GM19351 (cell line): ENCODE measurements around the gene SRPK2.
"Not testable (repeated sequence)": the region's sequence is repeated elsewhere in the genome, so short reads cannot be mapped to it uniquely, and the experiment has no call there.

Source experiments
- ATAC-seq: cut with Tn5 transposase; IDR thresholded peaks from one replicate; pipeline ENCODE4 v1.9.1; 2021; ENCODE audit warnings: mild to moderate bottlenecking, moderate library complexity; ENCODE audit not compliant: unreplicated experiment

Gene SRPK2

DNA sequence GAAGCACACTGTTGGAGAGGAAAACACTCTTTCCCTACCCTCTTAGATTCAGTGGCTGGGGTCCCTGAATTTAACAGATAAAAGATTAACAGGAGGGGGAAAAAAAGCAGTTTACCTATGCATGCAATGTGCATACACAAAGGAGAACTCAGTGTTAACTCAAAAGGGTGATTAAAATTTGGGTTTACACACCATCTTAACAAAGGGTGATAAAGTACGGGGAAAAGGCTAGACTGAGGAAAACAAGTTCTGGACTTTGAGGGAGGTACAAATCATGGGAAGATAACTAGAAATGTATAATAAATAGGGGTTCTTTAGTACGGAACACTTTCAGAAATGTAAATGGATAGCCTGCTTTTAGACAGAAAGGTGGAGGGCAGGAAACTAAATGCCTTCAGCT lies 83.1 kb downstream of the SRPK2 start:
- ATAC-seq, result no peak

DNA sequence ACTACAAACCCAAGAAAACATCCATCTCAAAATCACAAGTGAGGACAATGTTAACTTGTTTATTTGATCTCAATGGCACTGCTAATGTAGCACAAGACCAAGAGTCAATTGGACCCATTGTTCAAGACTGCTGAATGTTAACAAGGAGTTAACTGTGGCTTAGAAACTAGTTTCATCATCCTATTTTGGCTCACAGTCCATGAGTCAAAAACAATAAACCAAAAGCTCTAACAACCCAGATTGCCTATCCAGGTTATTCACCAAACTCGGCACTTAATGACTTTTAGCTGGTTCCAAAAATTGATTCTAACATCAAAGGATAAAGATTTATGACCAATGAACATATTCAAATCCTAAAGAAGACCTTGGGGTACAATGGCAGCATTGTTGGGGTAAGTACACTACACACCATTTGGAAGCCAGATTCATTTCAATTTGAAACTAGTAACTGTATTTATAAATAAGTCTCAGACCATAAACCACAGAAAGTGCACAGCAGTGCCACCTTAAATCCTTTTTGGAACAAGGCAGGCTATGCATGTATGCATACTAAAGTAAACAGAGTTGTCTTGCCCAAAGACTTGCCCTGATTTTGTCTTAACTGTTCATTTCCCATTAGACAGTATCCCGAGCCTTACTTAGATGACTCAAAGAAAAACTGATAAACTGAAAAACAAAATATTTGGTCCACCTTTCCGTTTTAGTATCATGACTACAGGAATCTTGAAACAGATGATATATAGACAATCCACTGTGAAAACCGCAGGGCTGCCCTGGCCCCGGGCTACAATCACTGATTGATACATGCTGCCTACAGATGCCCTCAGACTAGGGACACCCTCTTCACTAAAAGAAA lies 84.5 kb downstream of the SRPK2 start:
- ATAC-seq, result peak; percentile 77

DNA sequence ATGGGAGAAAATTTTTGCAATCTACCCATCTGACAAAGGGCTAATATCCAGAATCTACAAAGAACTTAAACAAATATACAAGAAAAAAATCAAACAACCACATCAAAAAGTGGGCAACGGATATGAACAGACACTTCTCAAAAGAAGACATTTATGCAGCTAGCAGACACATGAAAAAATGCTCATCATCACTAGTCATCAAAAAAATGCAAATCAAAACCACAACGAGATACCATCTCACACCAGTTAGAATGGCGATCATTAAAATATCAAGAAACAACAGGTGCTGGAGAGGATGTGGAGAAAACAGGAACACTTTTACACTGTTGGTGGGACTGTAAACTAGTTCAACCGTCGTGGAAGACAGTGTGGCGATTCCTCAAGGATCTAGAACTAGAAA lies 88.1 kb downstream of the SRPK2 start:
- ATAC-seq, result not testable (repeated sequence)

GRCh38 chr7:105298439-105298894 lies 90.3 kb downstream of the SRPK2 start:
- ATAC-seq, result peak; percentile 96

DNA sequence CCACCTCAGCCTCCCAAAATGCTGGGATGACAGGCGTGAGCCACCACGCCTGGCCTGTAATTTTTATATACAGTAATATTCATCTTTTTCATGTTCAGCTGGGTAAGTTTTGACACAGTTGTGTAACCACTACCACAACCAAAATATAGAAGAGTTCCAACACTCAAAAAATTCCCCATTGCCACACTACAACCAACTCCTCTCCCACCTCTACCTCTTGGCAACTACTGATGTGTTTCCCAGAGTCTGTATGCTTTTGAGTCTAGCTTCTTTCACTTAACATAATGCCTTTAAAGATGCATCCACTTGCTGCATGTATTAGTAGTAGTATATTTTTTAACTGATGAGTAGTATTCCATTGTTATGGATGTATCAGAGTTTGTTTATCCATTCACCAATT lies 90.7 kb downstream of the SRPK2 start:
- peak; percentile 41 for ATAC-seq

DNA sequence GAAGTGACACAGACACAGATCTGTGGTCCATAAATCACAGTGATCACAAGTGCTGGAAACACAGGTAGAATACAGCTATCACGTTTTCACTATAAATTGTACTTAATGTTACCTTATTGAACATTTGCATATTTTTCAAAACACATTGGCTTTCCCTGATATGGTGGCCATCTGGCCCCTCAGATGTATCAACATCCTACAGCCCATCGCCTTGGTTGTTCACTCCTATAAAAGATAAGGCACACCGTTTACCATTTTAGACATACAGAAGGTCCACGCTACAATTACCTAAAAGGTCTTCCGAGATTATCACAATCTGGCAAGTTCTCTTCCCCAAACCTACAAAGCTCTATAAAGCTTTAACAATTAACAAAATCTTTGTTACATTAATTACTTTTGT lies 91.4 kb downstream of the SRPK2 start:
- ATAC-seq, result no peak

DNA sequence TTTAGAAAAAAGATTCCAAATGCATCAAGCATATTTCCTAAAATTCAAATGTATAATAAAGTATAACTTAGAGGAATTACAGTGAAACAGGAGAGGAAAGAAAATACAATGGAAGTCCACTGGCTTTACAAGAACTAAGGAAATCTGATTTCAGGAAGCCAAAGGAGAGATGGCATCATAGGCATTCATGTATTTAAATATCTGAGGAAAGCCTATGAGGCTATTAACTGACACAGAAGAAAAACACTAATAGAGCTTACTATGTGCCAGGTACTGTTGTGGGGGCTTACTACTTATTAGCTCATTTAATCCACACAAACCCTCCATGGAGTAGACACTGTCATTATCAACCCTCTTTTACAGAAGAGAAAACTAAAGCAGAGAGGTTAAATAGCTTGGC lies 92.2 kb downstream of the SRPK2 start:
- no peak for ATAC-seq

- no peak for ATAC-seq
Observed at GRCh38 chr7:105295596-105296352, 92.9 kb downstream of the SRPK2 start.

DNA sequence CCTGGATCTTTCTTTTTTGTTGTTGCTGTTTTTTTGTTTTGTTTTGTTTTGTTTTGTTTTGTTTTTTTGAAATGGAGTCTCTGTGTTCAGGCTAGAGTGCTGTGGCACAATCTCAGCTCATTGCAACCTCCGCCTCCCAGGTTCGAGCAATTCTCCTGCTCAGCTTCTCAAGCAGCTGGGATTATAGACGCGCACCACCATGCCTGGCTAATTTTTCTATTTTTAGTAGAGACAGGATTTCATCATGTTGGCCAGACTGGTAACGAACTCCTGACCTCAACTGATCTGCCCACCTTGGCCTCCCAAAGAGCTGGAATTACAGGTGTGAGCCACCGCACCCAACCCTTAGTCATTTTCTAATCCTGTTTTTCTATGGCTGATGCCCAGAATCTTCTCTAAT lies 94.2 kb downstream of the SRPK2 start:
- ATAC-seq, result not testable (repeated sequence)

DNA sequence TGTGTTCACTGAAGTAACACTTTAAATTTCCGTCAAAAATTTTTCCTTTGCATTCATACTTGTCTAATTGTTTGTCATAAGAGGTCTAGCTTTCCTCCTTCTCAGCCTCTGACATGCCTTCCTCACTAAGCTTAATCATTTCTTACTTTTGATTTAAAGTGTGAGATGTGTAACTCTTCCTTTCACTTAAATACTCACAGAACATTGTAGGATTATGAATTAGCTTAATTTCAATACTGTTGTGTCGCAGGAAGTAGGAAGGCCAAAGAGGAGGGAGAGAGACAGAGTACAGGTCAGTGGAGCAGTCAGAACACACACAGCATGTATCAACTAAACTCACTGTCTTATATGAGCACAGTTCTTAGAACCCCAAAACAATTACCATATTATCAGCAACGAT lies 99.0 kb downstream of the SRPK2 start:
- no peak for ATAC-seq

GRCh38 chr7:105286441-105286840 lies 102.3 kb downstream of the SRPK2 start:
- ATAC-seq, result no peak

GRCh38 chr7:105285118-105285874 lies 103.4 kb downstream of the SRPK2 start:
- ATAC-seq, result no peak

- no peak for ATAC-seq
Observed at GRCh38 chr7:105284014-105284413, 104.7 kb downstream of the SRPK2 start.

- ATAC-seq, result no peak
Observed at GRCh38 chr7:105281966-105282365, 106.8 kb downstream of the SRPK2 start.

GRCh38 chr7:105279688-105280007 lies 109.1 kb downstream of the SRPK2 start:
- peak; percentile 51 for ATAC-seq

- ATAC-seq, result peak; percentile 27
Observed at GRCh38 chr7:105278973-105279687, 109.6 kb downstream of the SRPK2 start.

DNA sequence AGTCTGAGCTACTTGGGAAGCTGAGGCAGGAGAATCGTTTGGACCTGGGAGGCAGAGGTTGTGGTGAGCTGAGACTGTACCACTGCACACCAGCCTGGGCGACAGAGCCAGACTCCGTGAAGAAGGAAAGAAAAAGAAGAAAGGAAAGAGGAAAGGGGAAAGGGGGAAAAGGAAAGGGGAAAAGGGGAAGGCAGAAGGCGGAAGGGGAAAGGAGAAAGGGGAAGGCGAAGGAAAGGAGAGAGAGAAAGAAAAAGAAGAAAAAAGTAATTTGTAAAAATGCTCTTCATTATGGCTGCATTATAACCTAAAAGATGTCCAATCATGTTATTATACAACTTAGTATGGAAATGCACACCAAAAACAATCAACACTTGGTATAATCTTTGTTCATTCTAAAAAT lies 110.2 kb downstream of the SRPK2 start:
- no peak for ATAC-seq

GRCh38 chr7:105277341-105277740 lies 111.4 kb downstream of the SRPK2 start:
- no peak for ATAC-seq

DNA sequence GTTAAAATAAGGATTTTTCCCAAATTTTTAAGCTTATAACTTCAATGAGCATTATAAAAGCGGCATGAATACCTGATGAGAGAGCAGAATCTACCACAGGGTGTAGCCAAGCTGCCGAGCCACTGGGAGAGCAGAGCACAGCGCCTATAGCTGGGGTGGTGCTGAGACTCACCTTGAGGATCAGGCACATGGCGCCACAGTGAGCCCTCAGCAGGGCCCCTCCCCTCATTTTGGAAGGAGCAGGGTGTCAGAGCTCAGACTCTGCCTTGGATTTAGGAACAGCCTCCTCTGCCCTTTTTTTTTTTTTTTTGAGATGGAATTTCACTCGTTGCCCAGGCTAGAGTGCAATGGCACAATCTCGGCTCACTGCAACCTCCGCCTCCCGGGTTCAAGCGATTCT lies 118.6 kb downstream of the SRPK2 start:
- ATAC-seq, result no peak

DNA sequence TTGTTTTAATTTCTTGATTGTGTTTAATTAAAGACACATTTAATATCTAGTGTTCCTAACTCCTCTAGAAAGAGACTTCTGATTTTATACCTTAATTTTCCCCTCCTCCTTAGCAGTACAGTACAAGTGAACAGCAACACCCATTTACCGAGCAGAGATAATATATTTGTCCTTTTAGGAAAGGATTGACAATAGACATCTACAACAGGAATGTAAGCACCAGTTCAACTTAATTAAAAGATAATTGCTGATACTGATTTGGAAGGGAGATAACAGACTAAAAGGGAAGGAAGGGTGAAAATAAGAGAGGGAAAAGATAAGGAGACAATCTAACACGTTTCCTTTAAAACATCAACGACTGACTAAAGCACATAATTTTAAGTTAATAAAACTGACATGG lies 119.3 kb downstream of the SRPK2 start:
- peak; percentile 30 for ATAC-seq
